ENCODE results near the gene PMM1. TPM values are rescaled to one million over a fixed set of nuclear protein-coding genes. Genes with fewer than 3 reads are reported as not detected.

The PMM1 gene
- total RNA-seq, 1 donor from 2014 or later: 18.4 TPM

DNA sequence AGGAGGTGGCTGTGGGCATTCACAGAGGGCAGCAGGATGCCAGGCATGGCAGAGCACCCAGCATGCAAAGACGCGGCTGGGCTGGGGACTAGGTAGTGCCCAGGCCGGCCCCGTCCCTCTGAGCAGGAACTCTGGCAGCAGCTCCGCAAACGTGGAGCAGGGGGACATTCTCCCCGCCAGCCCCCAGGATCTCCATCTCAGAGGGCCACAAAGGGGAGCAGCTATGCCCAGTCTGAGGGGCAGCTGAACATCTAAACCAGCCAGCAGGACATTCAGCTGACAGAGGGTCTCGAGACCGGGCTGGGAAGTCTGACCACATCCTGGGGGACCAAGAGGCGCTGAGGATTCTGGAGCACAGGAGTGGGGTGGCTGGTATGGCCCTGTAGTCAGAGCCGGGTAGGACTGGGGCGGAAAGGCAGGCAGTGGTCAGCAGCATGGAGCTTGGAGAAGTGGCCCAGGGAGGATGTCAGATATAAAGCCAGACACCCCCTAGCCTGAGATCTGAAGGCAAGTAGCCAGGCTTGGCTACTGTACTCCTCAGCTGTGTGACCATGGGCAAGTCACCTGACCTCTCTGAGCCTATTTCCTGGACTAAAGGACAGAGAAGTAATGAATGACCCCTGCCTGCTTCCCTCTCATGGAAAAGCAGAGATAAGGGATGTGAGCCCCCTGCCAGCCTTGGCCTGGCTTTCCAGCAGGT lies 10.2 kb downstream of the PMM1 start:
- intact Hi-C loops (cut with micrococcal nuclease): no loop called here
- no peak overlapping the region for H3K4me3 ChIP-seq
- H3K36me3 ChIP-seq: peaks cover 13% of the 10 kb centered on the region
- TF ChIP-seq, protein P1, sequence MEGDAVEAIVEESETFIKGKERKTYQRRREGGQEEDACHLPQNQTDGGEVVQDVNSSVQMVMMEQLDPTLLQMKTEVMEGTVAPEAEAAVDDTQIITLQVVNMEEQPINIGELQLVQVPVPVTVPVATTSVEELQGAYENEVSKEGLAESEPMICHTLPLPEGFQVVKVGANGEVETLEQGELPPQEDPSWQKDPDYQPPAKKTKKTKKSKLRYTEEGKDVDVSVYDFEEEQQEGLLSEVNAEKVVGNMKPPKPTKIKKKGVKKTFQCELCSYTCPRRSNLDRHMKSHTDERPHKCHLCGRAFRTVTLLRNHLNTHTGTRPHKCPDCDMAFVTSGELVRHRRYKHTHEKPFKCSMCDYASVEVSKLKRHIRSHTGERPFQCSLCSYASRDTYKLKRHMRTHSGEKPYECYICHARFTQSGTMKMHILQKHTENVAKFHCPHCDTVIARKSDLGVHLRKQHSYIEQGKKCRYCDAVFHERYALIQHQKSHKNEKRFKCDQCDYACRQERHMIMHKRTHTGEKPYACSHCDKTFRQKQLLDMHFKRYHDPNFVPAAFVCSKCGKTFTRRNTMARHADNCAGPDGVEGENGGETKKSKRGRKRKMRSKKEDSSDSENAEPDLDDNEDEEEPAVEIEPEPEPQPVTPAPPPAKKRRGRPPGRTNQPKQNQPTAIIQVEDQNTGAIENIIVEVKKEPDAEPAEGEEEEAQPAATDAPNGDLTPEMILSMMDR (IDR thresholded peaks at IDR 0.05; ENCODE audit: borderline replicate concordance): no peak
- no peak for DNase-seq
- peaks cover 65% of the 10 kb centered on the region for H3K4me1 ChIP-seq
- H3K9me3 ChIP-seq (replicated peaks): no peaks in the 10 kb centered on the region
- H3K27me3 ChIP-seq (ENCODE audit: low read depth): no peaks in the 10 kb centered on the region
- peak overlapping the region; percentile 67 for H3K27ac ChIP-seq (replicated peaks)

DNA sequence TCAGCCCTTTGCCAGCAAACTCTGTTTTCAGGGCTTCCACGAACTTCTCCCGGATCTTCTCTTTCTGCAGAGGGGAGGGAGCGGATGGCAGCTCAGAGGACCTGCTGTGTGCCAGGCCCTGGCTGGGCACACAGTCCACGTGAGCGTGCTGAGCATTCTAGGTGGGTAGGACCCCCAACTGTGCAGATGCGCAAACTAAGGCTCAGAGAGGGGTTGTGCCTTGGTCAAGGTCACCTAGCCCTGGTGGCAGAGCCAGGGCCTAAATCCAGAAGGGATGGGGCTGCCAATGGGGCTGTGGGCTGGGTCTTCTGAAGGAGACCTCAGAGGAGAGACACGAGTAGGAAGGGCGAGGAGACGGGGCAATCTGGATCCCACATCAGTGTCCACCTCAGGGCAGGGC lies 10.8 kb downstream of the PMM1 start:
- Histone ChIP-seq H3K36me3 (peaks cover 8% of the 10 kb centered on the region), H3K27me3 (ENCODE audit: low read depth) (no peaks in the 10 kb centered on the region), H3K4me1 (peaks cover 71% of the 10 kb centered on the region), H3K9me3 (replicated peaks) (no peaks in the 10 kb centered on the region), H3K4me3 (no peak overlapping the region), H3K27ac (replicated peaks) (peak overlapping the region; percentile 67)
- no peak for DNase-seq
- intact Hi-C loops (cut with micrococcal nuclease): no loop called here
- TF ChIP-seq, protein P1 (IDR thresholded peaks at IDR 0.05; ENCODE audit: borderline replicate concordance): no peak

DNA sequence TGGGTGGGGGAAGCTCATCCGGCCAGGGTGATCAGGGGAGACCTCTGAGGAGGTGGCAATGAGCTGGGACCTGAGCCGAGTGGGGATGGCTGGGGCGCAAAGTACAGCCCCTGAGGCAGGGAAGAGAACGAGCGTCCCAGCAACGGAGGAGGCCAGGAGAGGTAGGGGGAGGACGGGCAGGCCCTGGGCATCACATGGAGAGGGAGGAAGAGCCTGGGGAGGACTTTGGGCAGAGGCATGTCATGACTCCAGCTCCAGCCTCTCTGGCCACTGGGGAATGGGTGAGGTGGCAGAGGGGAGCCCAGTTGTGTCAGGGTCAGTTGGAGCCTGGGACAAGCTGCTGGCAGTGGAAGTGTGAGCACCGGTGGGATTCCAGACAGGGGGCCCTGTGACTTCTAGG lies 11.5 kb downstream of the PMM1 start:
- no peak overlapping the region for H3K4me3 ChIP-seq
- no peak for DNase-seq
- intact Hi-C loops (cut with micrococcal nuclease): no loop called here
- H3K27me3 ChIP-seq (ENCODE audit: low read depth): no peaks in the 10 kb centered on the region
- peak overlapping the region; percentile 67 for H3K27ac ChIP-seq (replicated peaks)
- peaks cover 4% of the 10 kb centered on the region for H3K36me3 ChIP-seq
- no peaks in the 10 kb centered on the region for H3K9me3 ChIP-seq (replicated peaks)
- TF ChIP-seq, protein P1 (IDR thresholded peaks at IDR 0.05; ENCODE audit: borderline replicate concordance): no peak
- H3K4me1 ChIP-seq: peaks cover 76% of the 10 kb centered on the region

DNA sequence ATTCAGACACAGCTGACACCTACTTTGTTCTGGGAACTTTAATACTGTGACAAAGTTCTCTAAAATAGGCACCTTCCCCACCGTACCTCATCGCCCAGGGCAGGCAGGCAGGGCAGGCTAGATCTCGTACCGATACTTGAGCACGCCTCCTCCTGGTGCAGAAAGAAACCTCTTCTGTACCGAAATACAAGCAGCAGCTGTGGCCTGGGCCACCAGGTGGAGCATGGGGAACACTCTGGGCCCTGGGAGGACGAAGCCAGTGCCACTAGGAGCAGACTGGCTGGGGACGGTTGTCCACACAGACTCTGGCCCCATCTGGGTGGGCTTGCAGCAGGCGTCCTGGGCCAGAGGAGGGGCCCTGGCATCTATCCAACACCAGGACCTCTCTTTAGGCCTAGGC lies 12.8 kb downstream of the PMM1 start:
- intact Hi-C loops (cut with micrococcal nuclease): no loop called here
- peak; percentile 65 for DNase-seq
- H3K27ac ChIP-seq (replicated peaks): peak overlapping the region; percentile 67

DNA sequence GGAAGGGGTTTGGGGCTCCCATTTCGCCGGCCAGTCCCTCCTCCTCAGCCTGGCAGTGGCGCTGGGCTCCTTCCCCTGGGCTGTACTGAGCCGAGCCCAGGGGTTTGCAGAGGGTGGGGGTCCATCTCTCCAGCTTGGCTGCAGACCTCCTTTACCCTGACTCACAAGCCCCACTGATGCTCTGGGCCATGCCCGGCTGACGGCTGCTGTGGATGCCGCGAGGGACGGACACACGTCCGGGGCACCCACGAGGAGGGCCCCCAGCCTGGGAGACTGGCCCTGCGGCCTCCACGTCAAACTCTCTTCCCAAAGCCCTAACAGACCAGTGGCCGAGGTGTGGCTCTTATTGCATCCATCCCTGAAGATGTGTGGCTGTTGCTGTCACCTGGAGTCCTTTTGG lies 14.1 kb downstream of the PMM1 start:
- TF ChIP-seq, protein P1 (IDR thresholded peaks at IDR 0.05; ENCODE audit: borderline replicate concordance): no peak
- no peak overlapping the region for H3K4me3 ChIP-seq
- peaks cover 74% of the 10 kb centered on the region for H3K4me1 ChIP-seq
- no peaks in the 10 kb centered on the region for H3K9me3 ChIP-seq (replicated peaks)
- H3K27ac ChIP-seq (replicated peaks): peak overlapping the region; percentile 67
- H3K27me3 ChIP-seq (ENCODE audit: low read depth): no peaks in the 10 kb centered on the region
- no peak for DNase-seq
- intact Hi-C loops (cut with micrococcal nuclease): no loop called here
- H3K36me3 ChIP-seq: peaks cover 16% of the 10 kb centered on the region

More for the DNA sequence above, 12.8 kb downstream of the PMM1 start:
- H3K9me3 ChIP-seq (replicated peaks): no peaks in the 10 kb centered on the region
- no peak overlapping the region for H3K4me3 ChIP-seq
- TF ChIP-seq, protein P1 (IDR thresholded peaks at IDR 0.05; ENCODE audit: borderline replicate concordance): peak; percentile 77
- peaks cover 74% of the 10 kb centered on the region for H3K4me1 ChIP-seq
- no peaks in the 10 kb centered on the region for H3K27me3 ChIP-seq (ENCODE audit: low read depth)
- peaks cover 11% of the 10 kb centered on the region for H3K36me3 ChIP-seq
